Breast epithelium (tissue), 3 donors: ENCODE results near the gene HLA-DQA1.

Experiments
- CTCF ChIP-seq, 3 donors: fragments of 450-650 bp; IDR thresholded peaks; one replicate each; pipeline ENCODE4 v1.5.1; 2016 to 2017; ENCODE audit warnings: antibody characterized with exemption in 3 of 3, mild to moderate bottlenecking in 3 of 3, moderate library complexity in 3 of 3
- POLR2A ChIP-seq: fragments of 450-650 bp; IDR thresholded peaks from one replicate; pipeline ENCODE4 v1.6.1; 2016; ENCODE audit warnings: antibody characterized with exemption, mild to moderate bottlenecking, moderate library complexity
- POLR2AphosphoS5 ChIP-seq, 3 donors: sonication (generic); formaldehyde crosslinking; IDR thresholded peaks; one replicate each; pipeline ENCODE4 v1.6.1; 2017; ENCODE audit warnings: antibody characterized with exemption in 3 of 3

GRCh38 chr6:32608362-32608761, 28.8 kb upstream of the HLA-DQA1 start:
- TF ChIP-seq POLR2A (no peak), POLR2AphosphoS5 (IDR thresholded peaks at IDR 0.05) (no peak), CTCF (IDR thresholded peaks at IDR 0.05) (no peak)
